PC-3 (cell line): ENCODE results near the gene COX7A2. TPM values are rescaled to one million over a fixed set of nuclear protein-coding genes. Genes with fewer than 3 reads are reported as not detected.

ENCODE experiments used
- ATAC-seq: fragments of 200-7000 bp; cut with Tn5 transposase; 2 replicates; pipeline ENCODE4 v1.9.1; 2020; ENCODE audit warnings: mild to moderate bottlenecking, moderate library complexity
- BruUV-seq: library from RNA; stranded (reverse); fragments of 400-500 nt; replicated peaks from 2 replicates; lab custom pipeline; 2021; lab: Mats Ljungman, UMichigan
- CTCF ChIA-PET: fragments of 300-600 bp; sonication (Branson Sonifier 250); formaldehyde crosslinking; loops from one replicate; lab custom pipeline; 2022; ENCODE audit warnings: antibody characterized with exemption; lab: Charles Lee
- POLR2A ChIA-PET: fragments of 300-600 bp; sonication (Branson Sonifier 250); formaldehyde crosslinking; loops from one replicate; lab custom pipeline; 2022; ENCODE audit warnings: antibody characterized with exemption; ENCODE audit not compliant: unreplicated experiment; lab: Charles Lee
- DNase-seq: peaks from one replicate; pipeline ENCODE4 v3.0.0-alpha.2; 2015
- H2AFZ ChIP-seq: fragments of 300-600 bp; sonication (generic); 2 replicates; pipeline ENCODE4 v1.6.0; 2016; ENCODE audit warnings: antibody characterized with exemption, low read length
- H3F3A ChIP-seq: fragments of 300-600 bp; sonication (generic); one replicate; pipeline ENCODE4 v1.6.0; 2017; ENCODE audit warnings: antibody characterized with exemption, low read length, control low read depth, mild to moderate bottlenecking; ENCODE audit not compliant: unreplicated experiment
- H3K27ac ChIP-seq: fragments of 300-600 bp; sonication (generic); 2 replicates; pipeline ENCODE4 v1.5.1; 2016; ENCODE audit warnings: mild to moderate bottlenecking, low read length
- H3K27me3 ChIP-seq: fragments of 300-600 bp; sonication (generic); 2 replicates; pipeline ENCODE4 v1.6.1; 2016; ENCODE audit warnings: low read length, mixed read lengths
- H3K36me3 ChIP-seq: fragments of 300-600 bp; sonication (generic); 2 replicates; pipeline ENCODE4 v1.6.1; 2016; ENCODE audit warnings: low read depth, mixed run types, low read length, mixed read lengths
- H3K4me1 ChIP-seq: fragments of 300-600 bp; sonication (generic); 2 replicates; pipeline ENCODE4 v1.5.1; 2016; ENCODE audit warnings: low read length; ENCODE audit not compliant: insufficient read depth
- H3K4me2 ChIP-seq: fragments of 300-600 bp; sonication (generic); 2 replicates; pipeline ENCODE4 v1.6.0; 2016; ENCODE audit warnings: low read length
- H3K4me3 ChIP-seq: fragments of 300-600 bp; sonication (generic); 2 replicates; pipeline ENCODE4 v1.5.1; 2016; ENCODE audit warnings: mild to moderate bottlenecking, low read length, mixed read lengths
- H3K79me2 ChIP-seq: fragments of 300-600 bp; sonication (generic); 2 replicates; pipeline ENCODE4 v1.6.1; 2017; ENCODE audit warnings: low read length, mixed read lengths
- H3K9ac ChIP-seq: fragments of 300-600 bp; sonication (generic); 2 replicates; pipeline ENCODE4 v1.6.0; 2016; ENCODE audit warnings: mild to moderate bottlenecking, low read length
- H3K9me2 ChIP-seq: fragments of 300-600 bp; sonication (generic); replicated peaks from 2 replicates; pipeline ENCODE4 v1.6.1; 2016; ENCODE audit warnings: mixed run types, low read length, mixed read lengths
- H3K9me3 ChIP-seq: fragments of 300-600 bp; sonication (generic); 2 replicates; pipeline ENCODE4 v1.6.1; 2016; ENCODE audit warnings: low read length, mixed read lengths
- H4K20me1 ChIP-seq: fragments of 300-600 bp; sonication (generic); 2 replicates; pipeline ENCODE4 v1.6.1; 2016; ENCODE audit warnings: low read length, mixed read lengths
- EZH2 ChIP-seq: fragments of 300-600 bp; sonication (generic); IDR thresholded peaks from one replicate; pipeline ENCODE4 v1.6.1; 2017; ENCODE audit warnings: antibody characterized with exemption, mild to moderate bottlenecking, low read length; ENCODE audit not compliant: unreplicated experiment
- EZH2phosphoT487 ChIP-seq: fragments of 300-600 bp; sonication (generic); IDR thresholded peaks from 2 replicates; pipeline ENCODE4 v1.6.1; 2018; ENCODE audit warnings: mild to moderate bottlenecking, antibody characterized with exemption, low read length, borderline replicate concordance
- intact Hi-C: fragments of 100-400 bp; cut with micrococcal nuclease; formaldehyde crosslinking; loops from 2 replicates; pipeline ENCODE4 v1.9.0; 2023
- total RNA-seq: library from RNA; depleted of rRNA; stranded (reverse); fragments of >200 nt; gene quantifications from 2 replicates; pipeline ENCODE4 v1.2.3, GENCODE V29; 2014
- TF ChIP-seq, protein P1 (sequence below): fragments of 300-600 bp; sonication (generic); conservative IDR thresholded peaks from 2 replicates; pipeline ENCODE4 v1.5.1; 2017; ENCODE audit warnings: antibody characterized with exemption, low read depth, mild to moderate bottlenecking, low read length

The COX7A2 gene
- total RNA-seq, 1 experiment from 2014 or later = 172 TPM

DNA sequence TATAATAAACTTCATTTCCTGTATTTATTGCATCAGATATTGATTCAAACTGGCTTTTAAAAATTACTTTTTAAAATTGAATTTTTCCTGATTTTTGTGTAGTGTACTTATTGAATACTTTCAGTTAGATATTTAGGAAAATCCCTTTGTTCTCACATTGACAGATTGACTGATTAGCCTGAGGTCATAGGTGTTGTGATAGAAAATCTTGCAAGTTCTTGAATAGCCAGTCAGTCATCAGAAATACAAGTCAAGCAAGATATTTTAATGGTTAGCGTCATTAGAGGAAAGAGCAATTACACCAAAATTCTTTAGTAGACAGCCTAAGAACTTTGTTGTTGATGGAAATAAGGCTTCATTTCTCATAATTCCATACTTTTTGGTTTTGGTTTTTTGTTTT is 44.4 kb upstream of the COX7A2 start:
- Histone ChIP-seq H3K9me3 (no peaks in the 10 kb centered on the region), H3K4me2 (no peak overlapping the region), H3K9me2 (no peaks in the 10 kb centered on the region), H3K79me2 (peaks cover 21% of the 10 kb centered on the region), H3K27ac (no peak overlapping the region), H3K36me3 (no peaks in the 10 kb centered on the region), H3K27me3 (no peaks in the 10 kb centered on the region), H3F3A (no peaks in the 10 kb centered on the region), H3K4me1 (0 out of 2 replicates have a peak, but pooled peaks cover 3% of the 10 kb centered on the region), H4K20me1 (no peaks in the 10 kb centered on the region), H3K4me3 (no peak overlapping the region), H3K9ac (no peak overlapping the region), H2AFZ (no peak overlapping the region)
- ChIA-PET CTCF (no interaction called here), POLR2A (no interaction called here)
- intact Hi-C loops = no loop called here
- TF ChIP-seq EZH2phosphoT487 = no peak
- no peak for TF ChIP-seq EZH2
- TF ChIP-seq, protein P1, sequence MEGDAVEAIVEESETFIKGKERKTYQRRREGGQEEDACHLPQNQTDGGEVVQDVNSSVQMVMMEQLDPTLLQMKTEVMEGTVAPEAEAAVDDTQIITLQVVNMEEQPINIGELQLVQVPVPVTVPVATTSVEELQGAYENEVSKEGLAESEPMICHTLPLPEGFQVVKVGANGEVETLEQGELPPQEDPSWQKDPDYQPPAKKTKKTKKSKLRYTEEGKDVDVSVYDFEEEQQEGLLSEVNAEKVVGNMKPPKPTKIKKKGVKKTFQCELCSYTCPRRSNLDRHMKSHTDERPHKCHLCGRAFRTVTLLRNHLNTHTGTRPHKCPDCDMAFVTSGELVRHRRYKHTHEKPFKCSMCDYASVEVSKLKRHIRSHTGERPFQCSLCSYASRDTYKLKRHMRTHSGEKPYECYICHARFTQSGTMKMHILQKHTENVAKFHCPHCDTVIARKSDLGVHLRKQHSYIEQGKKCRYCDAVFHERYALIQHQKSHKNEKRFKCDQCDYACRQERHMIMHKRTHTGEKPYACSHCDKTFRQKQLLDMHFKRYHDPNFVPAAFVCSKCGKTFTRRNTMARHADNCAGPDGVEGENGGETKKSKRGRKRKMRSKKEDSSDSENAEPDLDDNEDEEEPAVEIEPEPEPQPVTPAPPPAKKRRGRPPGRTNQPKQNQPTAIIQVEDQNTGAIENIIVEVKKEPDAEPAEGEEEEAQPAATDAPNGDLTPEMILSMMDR = no peak
- DNase-seq (no peak), ATAC-seq (no peak)
- no TSS peak for BruUV-seq

DNA sequence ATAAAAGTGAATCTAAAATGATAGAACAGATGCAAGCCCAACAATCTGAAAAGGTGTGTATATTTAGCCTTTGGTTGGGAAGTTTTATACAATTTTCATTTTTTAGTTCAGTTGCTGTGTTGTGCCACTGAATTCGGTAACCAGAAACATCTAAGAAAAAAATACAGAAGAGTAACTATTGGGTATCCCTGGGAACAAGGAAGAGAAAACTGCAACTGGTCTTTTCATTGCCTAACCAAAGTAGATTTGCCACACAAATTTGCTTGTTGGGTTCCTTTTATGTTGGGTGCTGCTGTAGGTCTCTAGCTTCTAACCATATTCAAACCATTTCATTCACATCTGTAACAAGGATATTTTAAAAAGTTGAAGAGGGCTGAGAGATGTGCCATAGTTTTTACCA is 43.8 kb upstream of the COX7A2 start:
- DNase-seq (no peak), ATAC-seq (no peak)
- no peaks in the 10 kb centered on the region for H3K27me3 ChIP-seq
- H3K4me2 ChIP-seq = 0 out of 2 replicates have a peak overlapping the region, but pooled peaks have one; percentile 92
- H3K4me3 ChIP-seq = no peak overlapping the region
- H3F3A ChIP-seq = no peaks in the 10 kb centered on the region
- ChIA-PET CTCF (no interaction called here), POLR2A (no interaction called here)
- H3K27ac ChIP-seq = no peak overlapping the region
- no TSS peak for BruUV-seq
- no peaks in the 10 kb centered on the region for H3K9me2 ChIP-seq
- peaks cover 27% of the 10 kb centered on the region for H3K79me2 ChIP-seq
- no peaks in the 10 kb centered on the region for H3K36me3 ChIP-seq
- intact Hi-C loops = no loop called here
- peaks cover 3% of the 10 kb centered on the region; the same call in 1 of the 2 replicates for H3K4me1 ChIP-seq
- no peak overlapping the region for H3K9ac ChIP-seq
- TF ChIP-seq, protein P1 = no peak
- no peak for TF ChIP-seq EZH2
- no peak for TF ChIP-seq EZH2phosphoT487
- 0 out of 2 replicates have a peak, but pooled peaks cover 4% of the 10 kb centered on the region for H4K20me1 ChIP-seq
- H2AFZ ChIP-seq = 0 out of 2 replicates have a peak overlapping the region, but pooled peaks have one; percentile 13
- no peaks in the 10 kb centered on the region for H3K9me3 ChIP-seq

DNA sequence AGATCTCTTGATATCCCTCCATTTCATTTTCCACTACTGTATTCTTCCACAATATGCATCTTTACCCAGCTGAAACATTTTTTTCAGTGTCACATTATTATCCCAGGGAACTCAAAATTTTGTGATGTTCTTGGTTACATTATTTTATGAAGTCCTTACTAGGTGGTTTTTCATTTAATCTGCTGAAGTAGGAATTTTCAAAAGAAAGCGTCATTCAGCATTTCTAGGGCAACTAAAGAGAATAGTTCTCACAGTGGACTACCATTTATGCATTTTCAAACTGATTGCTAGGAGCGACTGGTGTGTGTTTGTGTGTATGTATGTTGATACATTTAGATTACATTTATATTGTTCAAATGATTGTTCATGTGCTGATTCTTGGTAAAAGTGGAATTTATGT is 43.4 kb upstream of the COX7A2 start:
- Histone ChIP-seq H3K4me1 (peaks cover 4% of the 10 kb centered on the region), H2AFZ (no peak overlapping the region), H3F3A (no peaks in the 10 kb centered on the region), H3K27ac (no peak overlapping the region), H3K27me3 (no peaks in the 10 kb centered on the region), H4K20me1 (0 out of 2 replicates have a peak, but pooled peaks cover 4% of the 10 kb centered on the region), H3K4me3 (no peak overlapping the region), H3K9me2 (no peaks in the 10 kb centered on the region), H3K79me2 (peaks cover 31% of the 10 kb centered on the region), H3K9ac (no peak overlapping the region), H3K36me3 (no peaks in the 10 kb centered on the region), H3K4me2 (peak overlapping the region; percentile 92), H3K9me3 (no peaks in the 10 kb centered on the region)
- no TSS peak for BruUV-seq
- no peak for DNase-seq
- TF ChIP-seq EZH2phosphoT487 = no peak
- TF ChIP-seq, protein P1 = no peak
- TF ChIP-seq EZH2 = no peak
- ATAC-seq = no peak
- CTCF ChIA-PET = no interaction called here
- POLR2A ChIA-PET = no interaction called here
- intact Hi-C loops = no loop called here
